Activated CD4-positive, alpha-beta T cell treated with anti-CD3 and anti-CD28 coated beads, Interleukin-2, amount 50 U/mL, for 16 hours (primary cell): ENCODE results near the gene CBX6.

Source experiments
- DNase-seq: peaks from one replicate; pipeline ENCODE4 v3.0.0-alpha.2; 2020

Gene CBX6

GRCh38 chr22:38834991-38835390, 37.0 kb downstream of the CBX6 start:
- no peak for DNase-seq

DNA sequence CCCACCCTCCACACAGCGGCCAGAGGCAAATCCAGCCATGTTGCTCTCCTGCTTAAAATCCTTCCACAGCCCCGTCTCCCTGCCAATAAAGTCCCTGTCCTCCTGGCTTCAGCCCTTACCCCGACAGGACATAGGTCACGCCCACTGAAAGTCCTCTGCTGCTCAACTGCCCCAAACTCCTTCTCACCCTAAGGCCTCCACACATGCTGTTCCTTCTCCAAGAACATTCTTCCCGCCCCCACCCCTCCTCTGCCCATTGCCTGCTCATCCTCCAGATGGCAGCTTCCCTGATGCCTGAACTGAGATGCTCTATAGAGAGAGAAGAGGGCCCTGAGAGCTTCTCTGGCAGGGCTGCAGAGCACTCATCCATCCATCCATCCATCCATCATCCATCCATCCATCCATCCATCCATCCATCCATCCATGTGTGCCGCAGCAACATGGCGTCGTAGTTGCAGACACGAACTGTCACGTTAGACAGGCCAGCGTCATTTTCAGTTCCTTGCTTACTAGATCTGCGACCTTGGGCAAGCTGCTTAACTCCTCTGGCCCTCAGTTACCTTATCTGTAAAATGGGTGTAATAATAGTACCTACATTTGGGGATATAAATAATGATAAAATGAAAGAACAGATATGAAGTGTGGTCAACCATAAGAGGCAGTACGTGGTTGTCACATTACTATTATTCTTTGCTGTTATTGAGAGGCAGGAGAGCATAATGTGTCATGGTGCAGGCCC, 37.6 kb downstream of the CBX6 start:
- DNase-seq = no peak

DNA sequence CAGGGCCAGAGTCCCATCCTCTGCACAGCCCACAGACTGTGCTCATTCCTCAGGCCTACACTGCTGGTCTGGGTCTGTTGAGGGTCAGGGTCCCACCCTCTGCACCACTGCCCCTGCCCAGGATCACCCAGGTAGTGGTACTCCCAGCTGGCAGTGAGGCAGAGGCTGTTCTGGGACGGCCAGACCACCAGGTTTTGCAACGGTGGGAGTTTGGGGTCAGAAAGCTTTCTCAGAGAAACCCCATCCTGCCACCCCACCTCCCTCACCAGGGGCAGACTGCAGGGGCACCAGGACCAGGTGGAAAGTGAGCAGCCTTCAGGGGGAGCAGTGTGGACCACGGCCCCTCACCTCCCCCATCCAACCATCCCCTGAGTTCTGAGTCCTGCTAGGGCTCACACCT, 39.0 kb downstream of the CBX6 start:
- DNase-seq = no peak

DNA sequence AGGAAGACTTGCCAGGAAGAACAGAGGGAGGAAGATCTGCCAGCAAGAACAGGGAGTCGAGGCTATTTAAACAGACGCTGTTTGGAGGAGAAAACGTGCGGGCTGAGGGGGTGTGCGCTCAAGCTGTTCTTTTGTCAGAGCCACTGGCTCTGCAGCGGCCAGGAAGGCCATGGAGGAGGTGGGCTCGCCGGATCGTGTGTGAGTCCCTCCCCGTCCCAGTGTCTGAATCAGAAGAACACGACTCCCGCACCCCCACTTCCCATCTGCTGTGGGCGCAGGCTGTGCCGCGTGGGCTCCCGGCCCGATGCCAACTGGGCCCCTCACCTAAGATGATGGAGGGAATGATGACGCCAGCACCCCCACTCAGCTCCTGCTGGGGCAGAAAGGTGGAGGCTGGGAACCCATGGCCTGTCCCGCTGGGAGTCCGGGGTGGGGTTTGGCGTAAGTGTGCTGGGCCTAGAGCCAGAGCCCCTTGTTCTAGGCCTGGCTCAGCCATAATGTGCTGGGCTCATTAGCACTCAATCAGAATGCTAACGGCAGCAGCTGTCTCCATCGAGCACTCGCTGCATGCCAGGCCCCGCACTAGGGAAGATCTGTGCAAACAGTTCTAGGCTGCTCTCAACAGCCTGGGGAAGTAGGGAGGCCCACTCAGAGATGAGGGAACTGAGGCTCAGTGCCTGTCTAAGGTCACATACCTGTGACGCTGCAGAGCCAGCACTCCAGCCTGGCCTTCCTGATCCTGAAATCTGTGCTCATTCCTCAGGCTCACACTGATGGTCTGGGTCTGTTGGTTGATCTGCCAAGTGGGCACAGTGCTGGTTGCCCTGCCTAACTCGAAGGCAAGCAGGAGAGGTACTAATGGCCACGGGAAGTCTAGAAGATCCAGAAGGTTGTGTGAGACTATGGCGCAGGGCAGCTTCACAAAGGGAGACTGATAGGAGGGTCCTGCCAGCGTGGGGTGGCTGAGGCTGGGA, 39.7 kb downstream of the CBX6 start:
- no peak for DNase-seq

DNA sequence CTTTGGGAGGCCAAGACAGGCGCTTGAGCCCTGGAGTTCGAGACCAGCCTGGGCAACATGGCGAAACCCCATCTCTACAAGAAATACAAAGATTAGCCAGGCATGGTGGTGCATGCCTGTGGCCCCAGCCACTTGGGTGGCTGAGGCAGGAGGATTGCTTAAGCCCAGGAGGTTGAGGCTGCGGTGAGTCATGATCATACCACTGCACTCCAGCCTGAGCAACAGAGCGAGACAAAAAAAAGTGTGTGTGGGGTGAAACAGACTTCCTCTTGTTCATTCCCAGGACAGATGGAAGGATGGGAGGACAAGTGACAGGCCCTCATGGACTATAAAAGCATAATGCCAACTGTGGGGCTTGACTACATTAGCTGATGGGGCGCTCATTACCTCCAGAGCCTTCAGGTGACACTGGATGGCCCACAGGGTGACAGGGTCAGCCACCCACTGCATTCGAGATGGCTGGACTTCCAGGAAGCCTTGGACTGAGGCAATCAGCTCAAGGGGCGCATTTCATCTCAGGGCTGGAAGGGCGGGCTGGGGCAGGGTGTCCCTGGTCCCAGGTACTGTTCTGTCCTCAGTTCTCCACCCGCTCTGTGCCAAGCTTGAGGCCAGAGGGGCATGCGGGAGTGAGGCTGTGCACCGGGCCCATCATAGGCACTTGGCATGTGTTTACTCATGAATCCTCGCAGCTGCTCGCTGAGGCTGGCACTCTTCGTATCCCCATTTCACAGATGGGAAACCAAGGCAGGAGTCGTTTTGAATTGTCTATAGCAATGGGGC, 40.7 kb downstream of the CBX6 start:
- no peak for DNase-seq

- DNase-seq = no peak
These were observed 41.2 kb downstream of the CBX6 start for GRCh38 chr22:38830845-38831108.

GRCh38 chr22:38830026-38830844, 41.8 kb downstream of the CBX6 start:
- DNase-seq = no peak

DNA sequence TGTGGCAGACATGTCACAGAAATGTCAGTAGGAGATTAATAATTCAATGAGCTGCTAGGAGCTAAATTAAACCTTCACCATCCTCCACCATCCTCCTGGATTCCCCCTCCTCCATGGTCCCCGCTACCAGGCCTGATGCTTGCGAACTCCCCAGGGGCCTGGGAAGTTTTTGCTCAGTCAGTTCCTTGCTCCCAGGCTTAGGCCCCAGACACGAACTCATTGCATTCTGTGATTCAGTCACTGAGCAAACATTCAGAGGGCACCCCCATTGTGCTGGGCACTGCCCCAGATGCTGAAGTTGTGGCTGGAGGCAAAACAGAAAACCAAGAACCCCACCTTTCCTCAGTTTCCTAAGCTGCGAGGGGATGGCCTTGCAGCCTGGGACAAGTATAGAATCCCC, 42.5 kb downstream of the CBX6 start:
- DNase-seq = no peak

- no peak for DNase-seq
These were observed 43.3 kb downstream of the CBX6 start for GRCh38 chr22:38828616-38829205.

DNA sequence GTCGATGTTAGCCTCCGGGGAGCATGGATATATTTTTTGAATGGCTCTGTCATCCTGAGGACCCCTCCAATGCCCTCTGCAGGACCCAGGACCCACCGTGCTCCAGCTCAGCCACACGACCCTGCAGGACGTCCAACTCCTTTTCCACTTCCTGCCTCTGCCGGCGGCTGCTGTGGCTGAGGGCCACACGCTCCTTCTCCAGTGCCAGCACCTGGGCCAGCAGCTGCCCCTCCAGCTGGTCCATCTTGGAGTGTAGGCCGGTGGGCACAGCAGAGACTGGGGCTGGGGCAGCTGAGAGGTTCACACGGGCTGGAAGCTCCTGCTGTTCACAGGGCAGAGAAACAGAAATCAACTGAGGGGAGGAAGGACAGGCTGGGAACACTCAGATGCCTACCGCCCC, 43.8 kb downstream of the CBX6 start:
- no peak for DNase-seq

DNA sequence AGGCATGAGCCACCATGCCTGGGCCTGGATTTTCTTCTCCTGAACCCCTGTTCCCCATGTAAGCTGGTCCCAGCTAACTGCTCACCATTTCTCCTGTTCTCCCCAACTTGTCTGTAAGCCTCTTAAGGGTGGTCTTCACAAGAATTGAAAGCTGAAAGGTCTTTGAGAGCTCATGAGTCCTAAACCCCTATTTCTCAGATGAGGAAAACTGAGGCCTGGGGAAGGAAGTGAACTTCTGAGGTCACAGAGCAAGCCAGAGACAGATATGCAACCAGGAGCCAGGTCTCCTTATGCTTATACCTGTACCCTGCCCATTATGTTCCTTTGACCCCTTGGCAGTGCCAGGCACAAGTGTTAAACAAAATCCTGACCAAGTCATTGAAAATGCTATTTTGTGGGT, 44.5 kb downstream of the CBX6 start:
- DNase-seq = no peak

DNA sequence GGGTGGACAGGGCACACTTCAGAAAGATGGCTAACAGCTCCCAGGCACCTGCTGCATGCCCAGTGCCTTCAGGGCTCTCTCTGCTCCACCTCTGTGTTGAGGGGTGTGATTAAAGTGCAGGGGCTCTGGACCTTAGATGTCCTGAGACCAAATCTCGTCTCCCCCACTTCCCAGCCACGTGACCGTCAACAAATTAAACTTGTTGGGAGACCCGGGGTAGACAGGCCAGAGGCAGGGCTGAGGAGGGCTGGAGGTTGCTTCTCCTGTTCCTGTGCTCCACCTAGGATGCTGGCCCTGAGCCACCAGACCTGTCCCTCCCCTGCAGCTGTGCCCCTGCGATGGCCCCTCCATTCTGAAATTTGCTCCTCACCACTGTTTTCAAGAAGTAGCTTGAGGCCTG, 45.2 kb downstream of the CBX6 start:
- no peak for DNase-seq

DNA sequence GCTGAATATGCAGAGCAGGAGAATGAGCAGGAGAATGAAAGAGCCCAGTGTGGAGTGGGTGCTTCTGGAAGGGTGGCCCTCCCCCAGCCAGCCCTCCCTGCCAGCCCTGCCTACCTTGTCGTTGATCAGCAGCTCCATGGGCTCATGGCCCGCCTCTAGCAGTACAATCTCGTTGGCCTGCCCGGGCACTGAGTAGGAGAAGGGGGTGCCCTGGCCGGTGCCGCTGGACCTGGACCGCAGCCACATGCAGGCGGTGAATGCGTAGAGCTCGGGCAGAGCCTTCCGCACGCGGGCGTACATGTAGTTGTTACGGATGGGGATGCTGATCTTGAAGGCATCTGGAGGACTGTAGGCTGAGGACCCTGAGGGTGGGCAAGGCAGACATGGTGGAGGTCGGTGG, 45.6 kb downstream of the CBX6 start:
- DNase-seq = no peak

- peak; percentile 42 for DNase-seq
These were observed 47.4 kb downstream of the CBX6 start for GRCh38 chr22:38824585-38824984.

GRCh38 chr22:38823637-38824036, 48.4 kb downstream of the CBX6 start:
- DNase-seq = no peak

DNA sequence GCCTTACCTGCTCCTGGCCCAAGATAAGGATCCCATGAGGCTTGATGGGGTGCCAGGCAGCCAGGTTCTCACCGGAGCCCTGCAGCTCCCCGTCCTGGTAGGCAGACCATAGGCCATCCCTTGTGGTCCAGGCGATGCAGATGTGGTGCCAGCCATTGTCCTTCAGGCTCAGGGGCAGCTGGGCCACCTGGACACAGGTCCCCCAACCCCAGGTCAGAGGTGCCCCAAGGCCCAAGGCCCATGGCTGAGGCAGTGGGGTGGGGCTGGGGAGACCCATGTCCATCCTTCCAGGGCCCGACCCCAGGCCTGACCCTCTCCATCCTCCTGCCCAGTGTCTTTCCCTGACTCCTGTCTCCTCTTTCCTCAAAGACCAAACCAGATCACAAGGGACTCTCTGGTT, 48.9 kb downstream of the CBX6 start:
- no peak for DNase-seq

GRCh38 chr22:38820020-38820419, 52.0 kb downstream of the CBX6 start:
- DNase-seq = no peak

- no peak for DNase-seq
These were observed 52.6 kb downstream of the CBX6 start for GRCh38 chr22:38819387-38819940.

GRCh38 chr22:38817196-38817595, 54.8 kb downstream of the CBX6 start:
- DNase-seq = no peak

GRCh38 chr22:38815842-38816241, 56.2 kb downstream of the CBX6 start:
- DNase-seq = no peak
